T-helper 1 cell treated with Interleukin-12 subunit alpha and Interleukin-12 subunit beta and Interleukin-4 antibody, amounts not matched to agents 30 μg/mL and 1 μg/mL, for 36 hours (primary cell): ENCODE measurements around the gene COL1A1.
A peak's percentile ranks its signal among the peaks of the same experiment; 100 is the strongest.

Experiments used
- H3K27ac Mint-ChIP-seq: one replicate; pipeline ENCODE4 v1.8.0; 2021; ENCODE audit warnings: mild to moderate bottlenecking, mixed read lengths
- H3K27me3 Mint-ChIP-seq: one replicate; pipeline ENCODE4 v1.8.0; 2021; ENCODE audit warnings: low read depth, mixed read lengths
- H3K36me3 Mint-ChIP-seq: one replicate; pipeline ENCODE4 v1.8.0; 2021; ENCODE audit warnings: low read depth, mixed read lengths
- H3K4me1 Mint-ChIP-seq: one replicate; pipeline ENCODE4 v1.8.0; 2021; ENCODE audit warnings: low read depth, mixed read lengths
- H3K4me3 Mint-ChIP-seq: one replicate; pipeline ENCODE4 v1.8.0; 2021; ENCODE audit warnings: mild to moderate bottlenecking, moderate library complexity, mixed read lengths
- H3K9me3 Mint-ChIP-seq: one replicate; pipeline ENCODE4 v1.8.0; 2021; ENCODE audit warnings: mixed read lengths

COL1A1 gene

DNA sequence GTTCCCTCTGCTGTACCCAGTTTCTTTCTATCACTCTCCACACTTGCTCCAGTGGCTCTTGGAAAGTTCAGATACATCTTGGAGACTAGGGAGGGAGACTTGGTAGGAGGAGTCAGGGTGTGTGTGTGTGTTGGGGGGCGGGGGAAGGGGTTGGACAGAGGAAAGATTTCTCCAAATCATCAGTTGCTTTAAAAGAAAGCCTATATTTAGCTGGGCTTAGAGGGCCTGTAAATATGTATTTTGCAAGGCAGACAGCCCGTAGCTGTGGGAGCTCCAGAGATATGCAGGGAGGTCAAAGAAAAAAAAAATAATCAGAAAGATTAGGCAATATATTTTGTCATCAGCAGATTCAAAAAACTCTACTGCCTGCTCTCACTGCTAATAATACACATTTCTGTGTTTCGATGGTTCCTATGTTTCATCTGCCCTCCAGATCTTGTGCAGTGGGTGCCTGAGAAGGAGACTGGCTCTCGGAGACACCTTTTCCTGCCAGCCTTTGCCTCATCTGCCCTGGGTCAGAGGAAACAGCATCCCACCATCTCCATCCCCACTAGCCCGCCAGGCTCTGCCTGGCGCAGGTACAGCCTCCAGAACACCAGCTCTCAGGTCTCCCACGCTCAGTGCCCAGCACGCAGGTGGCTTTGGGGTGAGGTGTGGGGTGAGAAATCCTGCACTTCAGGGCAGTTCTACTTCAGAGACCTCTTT, 46.2 kb downstream of the COL1A1 start:
- Mint-ChIP-seq H3K4me3 (no peak overlapping the region), H3K4me1 (peaks cover 30% of the 10 kb centered on the region), H3K9me3 (no peaks in the 10 kb centered on the region), H3K36me3 (peaks cover 3% of the 10 kb centered on the region), H3K27ac (no peak overlapping the region), H3K27me3 (peaks cover 6% of the 10 kb centered on the region)

DNA sequence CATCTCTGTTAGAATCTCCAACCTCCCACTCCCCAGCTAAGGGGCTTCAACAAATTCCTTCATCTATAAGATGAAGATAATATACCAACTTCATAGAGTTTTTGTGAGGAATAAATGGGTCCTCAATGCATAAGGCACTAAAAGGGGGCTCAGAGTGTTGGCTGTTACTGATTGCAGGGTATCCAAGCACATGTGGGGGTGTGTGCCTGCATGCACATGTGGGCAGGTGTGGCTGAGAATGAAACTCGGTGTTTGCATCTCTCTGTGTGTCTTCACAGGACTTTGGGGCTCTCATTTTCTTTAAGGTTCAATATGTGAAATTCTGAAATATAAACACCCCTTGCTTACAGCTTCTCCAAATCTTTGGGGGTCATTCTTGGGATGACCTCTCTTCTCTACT, 46.8 kb downstream of the COL1A1 start:
- no peak overlapping the region for H3K27ac Mint-ChIP-seq
- H3K4me3 Mint-ChIP-seq: no peak overlapping the region
- H3K4me1 Mint-ChIP-seq: peaks cover 30% of the 10 kb centered on the region
- H3K36me3 Mint-ChIP-seq: peaks cover 3% of the 10 kb centered on the region
- no peaks in the 10 kb centered on the region for H3K9me3 Mint-ChIP-seq
- peaks cover under 1% of the 10 kb centered on the region for H3K27me3 Mint-ChIP-seq

DNA sequence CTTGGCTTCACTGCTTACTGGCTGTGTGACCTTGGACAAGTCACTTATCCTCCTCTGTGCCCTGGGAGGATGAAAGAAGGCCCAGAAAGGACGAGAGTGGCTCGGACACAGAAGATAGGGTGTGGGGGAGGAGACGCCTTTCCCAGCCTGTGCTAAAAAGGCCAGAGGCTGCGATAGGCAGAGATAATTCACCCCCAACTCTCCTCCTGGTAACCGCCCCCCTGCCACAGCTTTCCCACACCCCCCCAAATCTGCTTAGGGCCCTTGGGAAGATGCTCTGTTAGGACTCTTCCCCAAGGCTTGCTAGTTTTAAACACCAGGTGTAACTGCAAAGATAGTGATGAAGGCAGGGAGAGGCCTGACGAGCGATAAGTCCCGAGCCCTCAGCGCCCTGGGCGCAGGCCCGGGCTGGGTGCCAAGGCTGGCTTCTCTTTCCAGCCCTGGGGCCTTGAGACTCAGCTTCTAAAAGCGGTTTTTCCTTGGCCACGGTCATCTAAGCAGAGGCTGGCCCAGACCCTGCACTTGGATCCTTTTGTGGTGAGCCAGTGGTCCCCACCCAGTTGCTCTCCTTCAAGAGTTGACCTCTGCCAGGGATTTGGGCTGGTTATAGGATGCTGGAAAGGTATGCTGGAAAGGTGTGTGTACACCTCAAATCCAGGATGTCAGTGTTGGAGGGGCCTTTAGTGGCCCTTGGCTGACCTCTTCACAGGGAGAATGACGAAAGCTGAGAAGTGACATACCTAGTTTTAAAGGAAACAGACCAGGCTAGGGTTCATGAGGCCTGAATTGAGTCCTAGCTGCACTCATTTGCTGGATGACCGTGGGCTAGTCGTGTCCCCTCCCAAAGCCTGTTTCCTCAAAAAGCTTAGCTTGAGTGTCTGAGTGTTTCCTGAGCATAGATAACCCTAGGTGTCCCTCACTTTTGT, 47.5 kb downstream of the COL1A1 start:
- Mint-ChIP-seq H3K27me3 (no peaks in the 10 kb centered on the region), H3K4me3 (no peak overlapping the region), H3K27ac (no peak overlapping the region), H3K4me1 (peaks cover 30% of the 10 kb centered on the region), H3K36me3 (peaks cover 5% of the 10 kb centered on the region), H3K9me3 (no peaks in the 10 kb centered on the region)

DNA sequence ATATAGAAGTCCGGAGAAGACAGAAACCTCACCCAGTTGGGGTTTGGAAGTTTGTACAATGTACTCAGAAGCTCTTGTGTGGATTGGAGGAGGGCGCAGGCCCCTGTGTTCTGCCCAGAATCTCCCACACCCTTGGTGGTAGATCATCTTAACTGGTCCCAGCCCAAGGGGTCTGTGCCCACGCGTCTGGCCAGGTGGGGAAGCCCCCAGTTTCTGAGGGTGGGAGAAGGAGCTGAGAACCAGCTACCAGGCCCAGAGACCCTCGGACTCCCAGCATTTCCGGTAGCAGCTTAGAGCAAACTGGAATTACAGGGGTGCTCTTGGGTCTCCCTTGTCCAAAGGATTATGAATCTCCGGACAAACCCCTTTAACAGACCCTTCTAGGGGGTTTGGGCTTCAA, 48.7 kb downstream of the COL1A1 start:
- no peak overlapping the region for H3K27ac Mint-ChIP-seq
- H3K9me3 Mint-ChIP-seq: no peaks in the 10 kb centered on the region
- H3K36me3 Mint-ChIP-seq: peaks cover 11% of the 10 kb centered on the region
- H3K4me1 Mint-ChIP-seq: peaks cover 23% of the 10 kb centered on the region
- no peaks in the 10 kb centered on the region for H3K27me3 Mint-ChIP-seq
- no peak overlapping the region for H3K4me3 Mint-ChIP-seq

- Mint-ChIP-seq H3K36me3 (peaks cover 18% of the 10 kb centered on the region), H3K27me3 (no peaks in the 10 kb centered on the region), H3K27ac (peak overlapping the region; percentile 94), H3K4me1 (peaks cover 27% of the 10 kb centered on the region), H3K9me3 (no peaks in the 10 kb centered on the region), H3K4me3 (peak overlapping the region; percentile 91)
Observed at GRCh38 chr17:50151937-50152547, 49.4 kb downstream of the COL1A1 start.

GRCh38 chr17:50151041-50151936, 50.1 kb downstream of the COL1A1 start:
- Mint-ChIP-seq H3K36me3 (peaks cover 24% of the 10 kb centered on the region), H3K27ac (peak overlapping the region; percentile 94), H3K27me3 (no peaks in the 10 kb centered on the region), H3K4me1 (peaks cover 33% of the 10 kb centered on the region), H3K4me3 (peak overlapping the region; percentile 91), H3K9me3 (no peaks in the 10 kb centered on the region)

- no peaks in the 10 kb centered on the region for H3K9me3 Mint-ChIP-seq
- no peaks in the 10 kb centered on the region for H3K27me3 Mint-ChIP-seq
- H3K4me1 Mint-ChIP-seq: peaks cover 37% of the 10 kb centered on the region
- H3K36me3 Mint-ChIP-seq: peaks cover 24% of the 10 kb centered on the region
- H3K4me3 Mint-ChIP-seq: peak within 1 kb of the TSS; percentile 99
- H3K27ac Mint-ChIP-seq: peak within 1 kb of the TSS; percentile 94
Observed at GRCh38 chr17:50150354-50151040, 50.9 kb downstream of the COL1A1 start, which contains the start of gene PPP1R9B. Gene PPP1R9B, minus strand, starts transcription at chr17:50150677. Its CDS starts 164 bp downstream, at chr17:50150513.

- Mint-ChIP-seq H3K27me3 (no peaks in the 10 kb centered on the region), H3K27ac (peak overlapping the region; percentile 83), H3K4me1 (peaks cover 34% of the 10 kb centered on the region), H3K4me3 (peak overlapping the region; percentile 99), H3K36me3 (peaks cover 27% of the 10 kb centered on the region), H3K9me3 (no peaks in the 10 kb centered on the region)
Observed at GRCh38 chr17:50149417-50150353, 51.7 kb downstream of the COL1A1 start.

GRCh38 chr17:50149091-50149416, 52.4 kb downstream of the COL1A1 start:
- Mint-ChIP-seq H3K4me1 (peaks cover 36% of the 10 kb centered on the region), H3K27ac (peak overlapping the region; percentile 83), H3K36me3 (peaks cover 34% of the 10 kb centered on the region), H3K27me3 (no peaks in the 10 kb centered on the region), H3K9me3 (no peaks in the 10 kb centered on the region), H3K4me3 (peak overlapping the region; percentile 99)

DNA sequence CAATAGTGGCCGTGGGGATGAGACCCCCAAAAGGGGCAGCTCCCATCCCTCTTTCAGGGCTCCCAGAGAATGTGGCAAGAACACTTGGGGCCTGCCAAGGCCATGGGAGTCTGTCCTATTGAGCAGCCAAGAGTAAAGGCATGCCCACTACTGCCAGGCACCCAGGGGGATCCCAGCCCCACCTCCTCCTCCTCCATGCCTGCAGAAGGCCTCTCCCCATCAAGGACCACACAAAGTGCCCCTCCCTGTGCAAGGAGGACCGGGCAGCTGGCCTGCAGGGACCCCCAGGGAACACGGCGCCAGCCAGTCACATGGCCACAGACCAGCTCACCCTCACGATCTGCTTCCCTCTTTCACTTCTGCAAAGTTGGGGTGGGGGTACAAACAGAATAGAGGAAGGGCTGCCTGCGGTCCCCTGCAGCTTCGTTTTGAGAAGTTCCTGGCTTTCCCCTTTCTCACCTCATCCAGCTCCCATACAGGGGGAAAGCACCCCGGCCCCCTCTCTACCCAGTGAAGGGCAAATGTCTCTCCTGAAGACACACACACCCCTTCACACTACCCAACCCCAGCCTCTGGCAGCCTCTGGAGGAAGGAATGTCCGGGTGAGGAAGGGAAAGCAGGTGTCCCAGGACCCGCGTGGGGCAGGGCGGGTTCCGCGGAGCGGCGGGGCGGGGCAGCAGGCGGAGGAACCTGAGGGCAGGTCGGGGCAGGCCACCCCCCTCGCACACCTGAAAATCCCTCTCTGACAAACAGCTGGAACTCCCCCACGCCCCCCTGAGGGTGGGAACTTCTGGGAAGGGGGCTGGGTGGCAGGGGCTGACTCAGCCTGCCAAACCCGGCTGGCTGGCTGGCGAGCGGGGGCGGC, 53.0 kb downstream of the COL1A1 start:
- Mint-ChIP-seq H3K36me3 (peaks cover 36% of the 10 kb centered on the region), H3K4me1 (peaks cover 41% of the 10 kb centered on the region)

DNA sequence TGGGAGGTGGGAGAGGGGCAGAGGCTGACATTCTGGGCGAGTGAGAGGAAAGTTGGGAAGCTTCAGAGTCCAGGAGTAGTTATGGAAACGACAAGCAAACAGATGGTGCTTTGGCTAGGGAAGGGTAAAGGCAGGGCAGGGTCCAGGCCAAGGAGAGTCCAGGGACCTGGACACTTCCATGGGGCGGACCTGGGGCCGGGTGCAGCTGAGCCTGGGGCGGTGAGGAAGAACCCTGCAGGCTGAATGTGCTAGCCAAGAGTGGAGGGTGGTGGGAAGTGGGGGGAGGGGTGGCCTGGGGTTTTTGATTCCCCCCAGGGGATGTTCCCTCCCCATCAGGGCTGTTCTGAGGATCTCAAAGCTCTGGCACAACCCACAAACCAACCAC, 53.6 kb downstream of the COL1A1 start:
- H3K9me3 Mint-ChIP-seq: no peaks in the 10 kb centered on the region
- no peaks in the 10 kb centered on the region for H3K27me3 Mint-ChIP-seq
- H3K36me3 Mint-ChIP-seq: peaks cover 40% of the 10 kb centered on the region
- peak overlapping the region; percentile 91 for H3K27ac Mint-ChIP-seq
- H3K4me1 Mint-ChIP-seq: peaks cover 44% of the 10 kb centered on the region
- peak overlapping the region; percentile 99 for H3K4me3 Mint-ChIP-seq

More for the DNA sequence above, 53.0 kb downstream of the COL1A1 start:
- H3K9me3 Mint-ChIP-seq: no peaks in the 10 kb centered on the region
- no peaks in the 10 kb centered on the region for H3K27me3 Mint-ChIP-seq
- H3K4me3 Mint-ChIP-seq: peak overlapping the region; percentile 99
- H3K27ac Mint-ChIP-seq: peak overlapping the region; percentile 87
